ENCODE data around the gene GPC2.
"Not testable (repeated sequence)": the region's sequence is repeated elsewhere in the genome, so short reads cannot be mapped to it uniquely, and the experiment has no call there.

GPC2 gene

GRCh38 chr7:100200693-100201092 lies 23.5 kb upstream of the GPC2 start:
- no peak for DNase-seq (ENCODE audit: low read depth, low spot score)

GRCh38 chr7:100198266-100198665 lies 21.1 kb upstream of the GPC2 start:
- DNase-seq (ENCODE audit: low read depth, low spot score) = no peak

- not testable (repeated sequence) for DNase-seq (ENCODE audit: low read depth, low spot score)
Observed at GRCh38 chr7:100195901-100196322, 18.7 kb upstream of the GPC2 start.

DNA sequence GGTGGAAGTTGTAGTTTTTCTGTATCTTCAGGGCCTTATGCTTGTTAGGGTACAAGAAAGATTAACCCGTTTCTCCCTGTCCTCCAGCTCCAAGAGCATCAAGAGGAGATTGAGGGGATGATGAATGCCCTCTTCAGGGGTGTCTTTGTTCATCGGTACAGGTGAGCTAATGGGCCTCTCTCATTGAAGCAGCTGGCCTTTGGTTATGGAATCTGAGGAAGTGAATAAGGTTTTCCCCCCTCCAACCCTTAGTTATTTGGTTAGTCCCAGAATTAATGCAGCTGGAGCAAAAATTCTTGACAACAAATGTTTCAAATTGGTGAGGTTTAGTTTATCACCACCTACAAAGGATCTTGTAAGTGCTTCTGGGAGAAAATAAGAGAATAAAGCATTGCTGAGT lies 18.0 kb upstream of the GPC2 start:
- DNase-seq (ENCODE audit: low read depth, low spot score) = no peak

DNA sequence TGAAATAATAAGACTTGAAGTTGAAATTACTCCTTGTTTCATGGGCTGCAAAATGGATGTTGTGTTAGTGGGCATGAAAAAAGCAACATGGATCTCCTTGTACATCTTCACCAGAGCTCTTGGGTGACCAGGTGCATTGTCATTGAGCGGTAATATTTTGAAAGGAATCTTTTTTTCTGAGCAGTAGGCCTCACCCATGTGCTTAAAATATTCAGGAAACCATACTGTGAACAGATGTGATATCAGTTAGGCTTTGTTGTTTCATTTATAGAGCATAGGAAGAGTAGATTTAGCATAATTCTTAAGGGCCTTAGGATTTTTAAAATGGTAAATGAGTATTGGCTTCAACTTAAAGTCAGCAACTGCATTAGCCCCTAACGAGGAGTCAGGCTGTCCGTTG lies 15.8 kb upstream of the GPC2 start:
- no peak for DNase-seq (ENCODE audit: low read depth, low spot score)

- DNase-seq (ENCODE audit: low read depth, low spot score) = not testable (repeated sequence)
Observed at GRCh38 chr7:100192281-100192862, 15.2 kb upstream of the GPC2 start.

DNA sequence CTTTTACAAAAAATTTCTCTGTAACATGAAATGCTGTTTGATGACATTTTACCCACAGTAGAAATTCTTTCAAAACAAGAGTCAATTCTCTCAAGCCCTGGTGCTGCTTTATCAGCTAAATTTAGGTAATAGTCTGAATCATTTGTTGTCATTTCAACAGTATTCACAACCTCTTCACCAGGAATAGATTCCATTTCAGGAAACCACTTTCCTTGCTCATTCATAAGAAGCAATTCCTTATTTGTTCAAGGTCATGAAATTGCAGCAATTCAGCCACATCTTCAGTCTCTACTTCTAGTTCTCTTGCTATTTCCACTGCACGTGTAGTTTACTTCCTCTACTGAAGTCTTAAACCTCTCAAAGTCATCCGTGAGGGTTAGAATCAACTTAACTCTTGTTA lies 14.6 kb upstream of the GPC2 start:
- DNase-seq (ENCODE audit: low read depth, low spot score) = no peak

DNA sequence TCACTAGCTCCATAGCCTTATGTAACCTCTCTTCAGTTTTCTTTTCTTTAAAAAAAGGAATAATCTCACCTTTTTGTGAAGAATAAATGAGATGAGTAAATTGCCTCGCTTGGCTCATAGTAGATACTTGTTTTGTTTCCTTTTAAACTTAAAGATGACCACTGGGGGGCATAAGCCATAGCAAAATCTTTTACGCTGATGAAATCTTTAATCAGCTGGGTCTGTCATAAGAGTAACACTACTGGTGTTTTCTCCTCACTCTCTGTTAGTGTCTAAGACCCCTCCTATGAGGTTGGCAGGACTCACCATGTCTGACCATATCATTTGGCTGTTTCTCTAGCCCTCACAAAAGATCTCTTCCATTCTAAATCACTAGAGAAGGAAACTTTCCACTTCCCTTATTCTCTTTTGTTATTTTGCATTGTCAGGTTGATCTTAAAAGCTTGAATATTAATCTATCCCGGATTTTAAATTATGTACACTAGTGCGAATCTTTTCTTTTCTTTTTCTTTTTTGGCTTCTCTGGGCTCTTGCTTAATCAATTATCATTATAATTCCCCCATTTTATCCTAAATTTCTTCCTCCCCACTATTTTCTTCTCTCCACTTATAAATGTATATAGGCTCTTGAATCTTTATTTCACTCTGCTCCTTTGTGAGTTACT lies 13.0 kb upstream of the GPC2 start:
- no peak for DNase-seq (ENCODE audit: low read depth, low spot score)

DNA sequence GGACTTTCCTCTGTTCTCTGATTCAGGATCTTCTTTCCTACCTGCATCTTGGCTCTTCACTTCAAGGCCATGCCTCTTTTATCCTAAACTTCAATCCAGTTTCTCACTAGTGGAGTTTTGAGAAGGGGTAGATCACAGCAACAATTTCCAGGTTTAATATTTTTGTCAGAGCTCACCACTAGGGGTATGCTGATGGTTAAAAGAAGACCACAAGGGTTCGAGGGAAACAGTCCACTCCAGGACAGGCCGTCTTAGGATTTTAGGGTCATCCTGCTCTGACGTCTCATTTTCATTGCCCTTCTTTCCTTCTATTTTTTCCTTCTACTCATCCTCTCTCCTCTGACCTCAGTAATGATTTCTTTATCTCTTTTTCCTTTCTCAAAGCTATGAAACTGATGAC lies 11.9 kb upstream of the GPC2 start:
- no peak for DNase-seq (ENCODE audit: low read depth, low spot score)

GRCh38 chr7:100185726-100186125 lies 8.5 kb upstream of the GPC2 start:
- DNase-seq (ENCODE audit: low read depth, low spot score) = no peak

GRCh38 chr7:100183090-100183489 lies 5.9 kb upstream of the GPC2 start:
- DNase-seq (ENCODE audit: low read depth, low spot score) = not testable (repeated sequence)

DNA sequence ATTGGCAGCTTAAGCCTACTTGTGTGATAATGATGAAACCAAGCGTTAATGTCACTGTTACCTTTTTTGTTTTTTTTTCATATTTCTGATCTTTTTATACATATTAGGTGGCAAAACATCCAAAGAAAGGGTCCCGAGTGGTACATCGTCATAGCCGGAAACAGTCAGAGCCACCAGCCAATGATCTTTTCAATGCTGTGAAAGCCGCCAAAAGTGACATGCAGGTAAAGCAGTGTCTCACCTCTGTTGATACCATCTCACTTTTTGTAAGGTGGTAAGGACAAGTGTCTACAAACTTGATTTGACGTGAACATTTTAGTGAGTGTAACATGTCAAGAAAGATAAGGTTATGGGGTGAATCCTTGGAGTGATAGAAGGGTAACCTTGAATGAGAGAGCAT lies 5.4 kb upstream of the GPC2 start:
- not testable (repeated sequence) for DNase-seq (ENCODE audit: low read depth, low spot score)

- DNase-seq (ENCODE audit: low read depth, low spot score) = not testable (repeated sequence)
Observed at GRCh38 chr7:100180084-100180483, 2.9 kb upstream of the GPC2 start.

DNA sequence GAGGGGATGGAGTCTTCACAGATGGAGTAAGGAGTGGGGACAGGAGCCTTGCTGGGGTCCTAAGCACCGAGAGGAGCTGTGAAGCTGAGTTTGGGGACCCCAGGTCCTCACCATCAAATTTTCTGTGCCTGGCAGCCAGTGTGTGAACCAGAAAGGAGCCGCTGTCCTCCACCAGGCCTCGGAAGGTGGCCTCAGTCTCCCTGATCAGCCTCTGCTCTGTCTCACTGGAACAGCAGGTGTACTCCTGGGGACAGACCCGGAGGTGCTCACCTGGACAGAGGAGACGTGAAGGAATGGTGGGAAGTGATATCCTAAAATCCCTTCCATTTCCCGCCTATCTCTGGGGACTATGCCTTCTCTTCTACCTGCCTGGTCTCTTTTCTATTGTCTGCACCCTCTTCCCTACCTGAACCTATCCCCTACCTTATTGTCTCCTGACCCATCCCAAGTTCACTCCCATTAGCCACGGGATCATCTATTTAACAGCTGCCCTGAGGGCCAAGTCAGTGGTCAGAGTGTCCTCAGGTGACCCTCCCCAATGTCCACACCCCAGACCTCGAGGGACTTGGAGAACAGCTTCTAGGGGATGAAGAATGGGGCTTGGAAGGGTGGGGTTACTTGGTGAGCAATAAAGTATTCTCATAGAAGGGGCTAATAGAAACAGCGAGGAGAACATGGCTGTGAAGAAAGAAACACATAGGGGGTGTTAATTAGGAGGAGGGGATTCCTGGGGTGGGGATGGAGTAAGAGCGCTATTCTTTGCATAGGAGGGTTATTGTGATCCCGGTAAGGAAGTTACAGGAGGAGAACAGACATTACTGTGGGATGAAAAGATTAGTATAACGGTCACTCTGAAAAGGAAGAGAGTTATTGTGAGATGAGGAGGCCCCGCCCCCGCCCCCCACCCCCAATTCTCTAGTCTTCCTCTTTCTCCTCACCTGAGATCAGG lies 811 bp downstream of the GPC2 start:
- DNase-seq (ENCODE audit: low read depth, low spot score) = no peak

DNA sequence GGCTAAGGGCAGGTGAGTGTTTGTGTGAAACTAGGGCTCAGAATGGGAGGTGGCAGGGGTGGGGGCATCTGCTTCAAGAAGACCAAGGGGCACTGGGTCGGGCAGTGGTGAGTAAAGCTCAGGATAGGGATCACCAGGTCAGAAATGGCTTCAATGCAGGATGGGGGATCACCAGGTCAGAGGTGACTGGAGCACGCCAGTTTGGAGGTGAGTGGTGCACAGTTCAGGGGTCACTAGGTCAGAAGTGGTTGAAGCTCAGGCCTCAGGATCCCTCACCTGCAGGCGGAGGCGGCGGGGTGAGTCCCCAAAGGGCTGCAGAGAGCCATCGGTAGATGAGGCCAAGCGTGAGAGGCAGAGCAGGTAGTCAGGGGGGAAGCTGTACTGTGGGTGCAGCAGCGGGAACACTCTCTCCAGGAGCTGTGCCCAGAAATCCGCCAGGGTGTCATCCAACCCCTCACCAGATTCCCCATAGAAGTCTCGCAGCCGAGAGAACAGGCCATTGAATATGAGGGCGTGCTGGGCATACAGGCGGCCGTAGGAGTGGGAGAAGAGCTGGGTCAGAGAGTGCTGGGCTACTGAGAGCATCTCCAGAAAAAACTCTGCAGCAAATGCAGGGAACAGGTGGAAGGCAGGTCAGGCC lies 1.8 kb downstream of the GPC2 start:
- DNase-seq (ENCODE audit: low read depth, low spot score) = no peak

- no peak for DNase-seq (ENCODE audit: low read depth, low spot score)
Observed at GRCh38 chr7:100174582-100174981, 2.6 kb downstream of the GPC2 start.

DNA sequence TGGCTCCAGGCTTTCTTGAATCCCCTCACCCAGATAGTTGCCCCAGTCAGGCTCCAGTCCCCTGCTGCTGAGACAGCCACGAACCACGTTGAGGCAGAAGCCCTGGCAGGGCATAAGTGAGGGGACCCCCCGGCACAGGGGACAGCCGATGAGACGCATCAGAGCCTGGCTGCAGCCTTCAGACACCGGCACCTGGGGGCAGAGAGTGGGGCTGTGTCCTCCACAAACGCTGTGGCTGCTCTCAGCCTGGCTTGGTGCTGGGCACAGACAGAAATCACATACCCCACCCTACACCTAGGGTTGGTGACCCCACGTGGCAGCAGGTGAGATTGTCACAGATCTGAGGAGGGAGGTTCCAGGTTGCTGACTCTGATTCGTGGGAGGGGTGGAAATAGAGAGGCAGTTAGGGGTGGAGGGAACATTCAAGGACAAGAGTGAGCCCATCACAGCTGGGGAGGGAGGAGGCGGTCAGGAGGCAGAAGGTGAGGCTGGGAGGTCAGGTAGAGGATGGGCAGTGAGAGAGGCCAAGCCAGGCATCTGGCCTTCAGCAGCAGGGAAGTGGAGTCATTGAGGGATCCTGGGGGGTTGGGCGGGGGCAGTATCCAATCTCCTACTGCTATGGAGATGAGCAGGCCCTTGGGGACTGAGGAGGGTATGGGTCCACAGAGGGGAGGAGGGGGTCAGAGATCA lies 3.2 kb downstream of the GPC2 start:
- no peak for DNase-seq (ENCODE audit: low read depth, low spot score)

- no peak for DNase-seq (ENCODE audit: low read depth, low spot score)
Observed at GRCh38 chr7:100171840-100172239, 5.3 kb downstream of the GPC2 start.

- DNase-seq (ENCODE audit: low read depth, low spot score) = no peak
Observed at GRCh38 chr7:100171087-100171681, 6.0 kb downstream of the GPC2 start.

- DNase-seq (ENCODE audit: low read depth, low spot score) = no peak
Observed at GRCh38 chr7:100170101-100170897, 6.9 kb downstream of the GPC2 start.

Measured in iPS DF 19.7 (cell line).